Endodermal cell (in vitro differentiated cells): ENCODE measurements around the gene ABI3BP. TPM values are rescaled to one million over a fixed set of nuclear protein-coding genes. Genes with fewer than 3 reads are reported as not detected.

ENCODE experiments used
- DNase-seq: peaks from one replicate; pipeline ENCODE4 v3.0.0-alpha.2; 2017
- H3K27ac ChIP-seq: 2 replicates; pipeline ENCODE4 v1.5.1; 2013; ENCODE audit warnings: mild to moderate bottlenecking, low read depth, low read length, moderate library complexity
- H3K27me3 ChIP-seq: 2 replicates; pipeline ENCODE4 v1.6.1; 2013; ENCODE audit warnings: mild to moderate bottlenecking, low read length, moderate library complexity; ENCODE audit not compliant: insufficient read depth, control insufficient read depth, poor library complexity, severe bottlenecking
- H3K36me3 ChIP-seq: 2 replicates; pipeline ENCODE4 v1.7.0; 2013; ENCODE audit warnings: mild to moderate bottlenecking, low read length, moderate library complexity; ENCODE audit not compliant: control insufficient read depth, insufficient read depth
- H3K4me1 ChIP-seq: one replicate; pipeline ENCODE4 v1.7.0; 2013; ENCODE audit warnings: low read length; ENCODE audit not compliant: control insufficient read depth, insufficient read depth
- H3K4me3 ChIP-seq: 2 replicates; pipeline ENCODE4 v1.5.1; 2013; ENCODE audit warnings: mild to moderate bottlenecking, low read length, moderate library complexity
- H3K9ac ChIP-seq: 2 replicates; pipeline ENCODE4 v1.6.1; 2013; ENCODE audit warnings: mild to moderate bottlenecking, low read length, moderate library complexity; ENCODE audit not compliant: poor library complexity, severe bottlenecking; ENCODE audit errors: extremely low read depth
- H3K9me3 ChIP-seq: 2 replicates; pipeline ENCODE4 v1.6.1; 2013; ENCODE audit warnings: mild to moderate bottlenecking, low read length, moderate library complexity; ENCODE audit not compliant: control insufficient read depth
- H3K27ac Mint-ChIP-seq: 2 replicates; pipeline ENCODE4 v1.8.0; 2020; ENCODE audit warnings: mixed read lengths
- H3K27me3 Mint-ChIP-seq: 2 replicates; pipeline ENCODE4 v1.8.0; 2021; ENCODE audit warnings: mild to moderate bottlenecking, mixed read lengths; ENCODE audit not compliant: insufficient read depth
- H3K36me3 Mint-ChIP-seq: 2 replicates; pipeline ENCODE4 v1.8.0; 2020; ENCODE audit warnings: low read depth, mixed read lengths
- H3K4me1 Mint-ChIP-seq: 2 replicates; pipeline ENCODE4 v1.8.0; 2020; ENCODE audit warnings: mixed read lengths
- H3K4me3 Mint-ChIP-seq: 2 replicates; pipeline ENCODE4 v1.8.0; 2020; ENCODE audit warnings: mild to moderate bottlenecking, moderate library complexity, mixed read lengths
- H3K9me3 Mint-ChIP-seq: 2 replicates; pipeline ENCODE4 v1.8.0; 2020; ENCODE audit warnings: mild to moderate bottlenecking, mixed read lengths
- CTCF ChIP-seq: fragments of 200-600 bp; sonication (generic); conservative IDR thresholded peaks from 2 replicates; pipeline ENCODE4 v1.5.0; 2021; ENCODE audit warnings: antibody characterized with exemption, mild to moderate bottlenecking
- WGBS, 2 experiments: methylation state at CpG; one replicate each; pipeline versions ENCODE4 v1.1.5 to v1.1.7; 2013; ENCODE audit warnings: missing lambda C conversion rate in 2 of 2, mixed read lengths in 1 of 2; ENCODE audit not compliant: insufficient coverage in 1 of 2, insufficient read length in 1 of 2; 5-methylcytosine and 5-hydroxymethylcytosine counted together
- total RNA-seq, 2 donors: library from RNA; stranded (reverse); fragmentation: NEBNext Ultra II Directional in 1 of 2; extraction: Animal tissue kit (Norgen Biotek cat#: 25700) in 1 of 2; gene quantifications; 2 replicates in 1 of 2; 3 replicates in 1 of 2; pipeline ENCODE4 v1.2.1, GENCODE V29; 2021

The ABI3BP gene
- total RNA-seq, 2 donors from 2014 or later = 0.42 TPM; not detected in 1

DNA sequence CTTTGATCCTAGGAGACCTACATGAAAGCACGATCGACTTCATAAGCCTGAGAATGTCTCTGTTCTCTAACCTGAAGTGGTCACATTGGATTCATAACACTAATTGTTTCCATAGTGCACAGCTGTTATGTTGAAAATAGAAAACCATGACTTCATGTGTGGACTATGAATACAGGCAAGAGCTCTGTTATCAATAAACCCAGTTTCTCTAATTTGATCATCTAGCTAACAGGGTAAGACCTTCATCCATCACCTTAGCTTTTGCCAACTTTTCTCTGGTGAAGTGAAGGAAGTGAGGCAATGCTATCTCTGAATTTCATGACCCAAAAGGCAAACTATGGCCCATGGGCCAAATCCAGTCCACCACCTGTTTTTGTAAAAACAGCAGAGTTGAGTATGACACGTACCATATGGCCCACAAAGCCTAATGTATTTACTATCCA lies 27.2 kb downstream of the ABI3BP start:
- no peaks in the 10 kb centered on the region for H3K36me3 Mint-ChIP-seq
- no peak overlapping the region for H3K27ac Mint-ChIP-seq
- Histone ChIP-seq H3K27ac (no peak overlapping the region), H3K9me3 (no peaks in the 10 kb centered on the region), H3K4me1 (no peaks in the 10 kb centered on the region), H3K9ac (no peak overlapping the region), H3K36me3 (no peaks in the 10 kb centered on the region), H3K4me3 (no peak overlapping the region), H3K27me3 (no peaks in the 10 kb centered on the region)
- no peak overlapping the region for H3K4me3 Mint-ChIP-seq
- H3K27me3 Mint-ChIP-seq = no peaks in the 10 kb centered on the region
- H3K9me3 Mint-ChIP-seq = no peaks in the 10 kb centered on the region
- DNase-seq = no peak
- 82 to 94% methylated on average over 3 of the region's 3 CpGs for WGBS, 2 experiments
- no peaks in the 10 kb centered on the region for H3K4me1 Mint-ChIP-seq
- no peak for TF ChIP-seq CTCF

- no peak overlapping the region for H3K27ac Mint-ChIP-seq
- Histone ChIP-seq H3K9me3 (peaks cover 8% of the 10 kb centered on the region), H3K4me1 (no peaks in the 10 kb centered on the region), H3K27ac (no peak overlapping the region), H3K27me3 (no peaks in the 10 kb centered on the region), H3K4me3 (no peak overlapping the region), H3K9ac (no peak overlapping the region), H3K36me3 (no peaks in the 10 kb centered on the region)
- H3K27me3 Mint-ChIP-seq = no peaks in the 10 kb centered on the region
- H3K4me3 Mint-ChIP-seq = no peak overlapping the region
- DNase-seq = no peak
- TF ChIP-seq CTCF = no peak
- no peaks in the 10 kb centered on the region for H3K36me3 Mint-ChIP-seq
- WGBS, 2 experiments = 100% methylated on average over 1 of the region's 1 CpG; no CpG with 5 or more reads in 1 of the 2 experiments
- no peaks in the 10 kb centered on the region for H3K4me1 Mint-ChIP-seq
- peaks cover 16% of the 10 kb centered on the region for H3K9me3 Mint-ChIP-seq
Observed at GRCh38 chr3:100963041-100963440, 30.2 kb downstream of the ABI3BP start.

DNA sequence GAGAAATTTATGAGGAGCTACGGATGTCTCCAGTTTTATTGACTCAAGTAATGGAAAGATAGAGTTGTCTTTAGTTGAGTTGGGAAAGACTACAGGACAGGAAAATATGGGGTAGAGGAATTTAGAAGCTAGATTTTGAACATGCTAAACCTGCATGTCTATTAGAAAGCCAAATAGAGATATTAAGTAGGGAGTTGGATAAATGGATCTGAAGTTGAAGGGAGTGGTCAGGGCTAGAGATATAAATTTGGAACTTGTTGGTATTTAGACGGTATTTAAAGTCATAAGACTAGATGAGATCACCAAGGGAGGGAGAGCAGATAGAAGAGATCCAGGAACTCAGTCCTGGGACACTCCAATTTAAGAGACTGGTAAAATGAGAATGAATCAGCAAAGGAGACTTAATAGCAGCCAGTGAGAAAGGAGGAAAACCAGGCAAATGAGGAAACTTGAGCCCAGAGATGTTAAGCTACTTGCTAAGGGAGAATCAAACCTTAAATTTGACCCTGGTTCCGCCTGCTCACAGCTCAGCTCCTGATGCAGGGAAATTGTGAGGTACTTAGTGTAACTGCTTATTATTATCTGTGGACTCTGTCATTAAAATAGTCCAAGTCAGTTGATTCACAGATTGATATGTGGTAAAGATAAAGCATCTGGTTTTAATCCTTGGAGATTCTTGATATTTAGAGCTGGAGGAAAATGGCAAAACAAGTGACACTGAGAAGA lies 35.8 kb downstream of the ABI3BP start:
- H3K27ac Mint-ChIP-seq = no peak overlapping the region
- Histone ChIP-seq H3K9me3 (peaks cover 8% of the 10 kb centered on the region), H3K36me3 (no peaks in the 10 kb centered on the region), H3K9ac (no peak overlapping the region), H3K4me1 (no peaks in the 10 kb centered on the region), H3K27me3 (no peaks in the 10 kb centered on the region), H3K4me3 (no peak overlapping the region), H3K27ac (no peak overlapping the region)
- H3K9me3 Mint-ChIP-seq = peaks cover 16% of the 10 kb centered on the region
- TF ChIP-seq CTCF = no peak
- no peaks in the 10 kb centered on the region for H3K4me1 Mint-ChIP-seq
- no peaks in the 10 kb centered on the region for H3K36me3 Mint-ChIP-seq
- 92 to 94% methylated on average over 2 to 3 of the region's 3 CpGs for WGBS, 2 experiments
- H3K4me3 Mint-ChIP-seq = no peak overlapping the region
- DNase-seq = no peak
- H3K27me3 Mint-ChIP-seq = no peaks in the 10 kb centered on the region
